IMR-90 (cell line): Measurements from ENCODE around the gene VCP. TPM values are rescaled to one million over a fixed set of nuclear protein-coding genes. Genes with fewer than 3 reads are reported as not detected.

Experiments
- ATAC-seq: fragments of 200-7000 bp; cut with Tn5 transposase; 2 replicates; pipeline ENCODE4 v1.9.1; 2020; ENCODE audit warnings: low read depth, mild to moderate bottlenecking, moderate library complexity
- BruUV-seq: library from RNA; stranded (reverse); fragments of 400-500 nt; replicated peaks from 2 replicates; lab custom pipeline; 2021; lab: Mats Ljungman, UMichigan
- CTCF ChIA-PET: fragments of 300-600 bp; formaldehyde crosslinking; extraction: SDS; loops from one replicate; lab custom pipeline; 2021; ENCODE audit warnings: antibody characterized with exemption; lab: Yijun Ruan, JAX
- POLR2A ChIA-PET: fragments of 300-600 bp; sonication (Branson Sonifier 250); formaldehyde crosslinking; loops from one replicate; lab custom pipeline; 2022; ENCODE audit warnings: antibody characterized with exemption; ENCODE audit not compliant: unreplicated experiment; lab: Charles Lee
- DNase-seq: peaks from one replicate; pipeline ENCODE4 v3.0.0; 2013
- H2AFZ ChIP-seq: replicated peaks from 2 replicates; pipeline ENCODE3; 2013; ENCODE audit warnings: low read length, mild to moderate bottlenecking; ENCODE audit not compliant: poor library complexity
- H2AK5ac ChIP-seq: 2 replicates; pipeline ENCODE4 v1.6.1; 2013; ENCODE audit warnings: low read depth, low read length, inconsistent platforms
- H2AK9ac ChIP-seq: replicated peaks from 2 replicates; pipeline ENCODE3; 2013; ENCODE audit warnings: mild to moderate bottlenecking, low read depth, low read length, moderate library complexity; ENCODE audit not compliant: poor library complexity
- H2BK120ac ChIP-seq: 2 replicates; pipeline ENCODE4 v1.6.1; 2013; ENCODE audit warnings: low read depth, low read length, inconsistent platforms
- H2BK15ac ChIP-seq: 3 replicates; pipeline ENCODE4 v1.6.1; 2013; ENCODE audit warnings: low read depth, low read length, inconsistent platforms
- H2BK20ac ChIP-seq: 2 replicates; pipeline ENCODE4 v1.6.1; 2013; ENCODE audit warnings: low read depth, mild to moderate bottlenecking, inconsistent platforms, low read length, moderate library complexity
- H2BK5ac ChIP-seq: 2 replicates; pipeline ENCODE4 v1.6.1; 2013; ENCODE audit warnings: mild to moderate bottlenecking, low read depth, low read length, inconsistent platforms; ENCODE audit not compliant: poor library complexity, severe bottlenecking
- H3K14ac ChIP-seq: replicated peaks from 2 replicates; pipeline ENCODE4 v1.6.1; 2013; ENCODE audit warnings: low read depth, low read length, inconsistent platforms
- H3K18ac ChIP-seq: 2 replicates; pipeline ENCODE4 v1.6.1; 2013; ENCODE audit warnings: low read depth, low read length, control low read depth
- H3K23ac ChIP-seq: 2 replicates; pipeline ENCODE4 v1.6.1; 2013; ENCODE audit warnings: low read depth, low read length, inconsistent platforms
- H3K27ac ChIP-seq: 2 replicates; pipeline ENCODE4 v1.5.1; 2013; ENCODE audit warnings: mild to moderate bottlenecking, control low read depth, low read length; ENCODE audit not compliant: insufficient read depth
- H3K27me3 ChIP-seq: 2 replicates; pipeline ENCODE4 v1.6.1; 2013; ENCODE audit warnings: low read length; ENCODE audit not compliant: control insufficient read depth, insufficient read depth
- H3K36me3 ChIP-seq: 2 replicates; pipeline ENCODE4 v1.6.1; 2013; ENCODE audit warnings: low read length, mixed read lengths; ENCODE audit not compliant: control insufficient read depth, insufficient read depth
- H3K4ac ChIP-seq: 2 replicates; pipeline ENCODE4 v1.6.1; 2013; ENCODE audit warnings: low read depth, low read length, inconsistent platforms
- H3K4me1 ChIP-seq: 2 replicates; pipeline ENCODE4 v1.6.1; 2013; ENCODE audit warnings: low read length, mixed read lengths; ENCODE audit not compliant: control insufficient read depth, insufficient read depth
- H3K4me2 ChIP-seq: 2 replicates; pipeline ENCODE4 v1.6.1; 2013; ENCODE audit warnings: low read depth, mild to moderate bottlenecking, control low read depth, low read length, moderate library complexity
- H3K4me3 ChIP-seq: 2 replicates; pipeline ENCODE4 v1.5.1; 2013; ENCODE audit warnings: low read depth, mild to moderate bottlenecking, control low read depth, low read length, moderate library complexity; ENCODE audit not compliant: insufficient read depth
- H3K56ac ChIP-seq: 2 replicates; pipeline ENCODE4 v1.6.1; 2013; ENCODE audit warnings: low read length, inconsistent platforms; ENCODE audit not compliant: insufficient read depth; ENCODE audit errors: extremely low read depth
- H3K79me1 ChIP-seq, 2 experiments: 2 replicates each; pipeline ENCODE4 v1.6.1; 2013; ENCODE audit warnings: low read length in 2 of 2, inconsistent platforms in 1 of 2, low read depth in 1 of 2
- H3K9ac ChIP-seq: 2 replicates; pipeline ENCODE4 v1.6.1; 2013; ENCODE audit warnings: low read depth, low read length, control low read depth
- H3K9me1 ChIP-seq: 2 replicates; pipeline ENCODE4 v1.6.1; 2013; ENCODE audit warnings: low read length, inconsistent platforms; ENCODE audit not compliant: insufficient read depth
- H3K9me3 ChIP-seq: 2 replicates; pipeline ENCODE4 v1.6.1; 2013; ENCODE audit warnings: low read length; ENCODE audit not compliant: control insufficient read depth, insufficient read depth
- H4K20me1 ChIP-seq: 2 replicates; pipeline ENCODE4 v1.6.1; 2013; ENCODE audit warnings: low read length, inconsistent platforms; ENCODE audit not compliant: insufficient read depth
- H4K5ac ChIP-seq: 2 replicates; pipeline ENCODE4 v1.6.1; 2013; ENCODE audit warnings: mild to moderate bottlenecking, low read depth, low read length, control low read depth
- H4K8ac ChIP-seq, 2 experiments: 2 replicates each; pipeline ENCODE4 v1.6.1; 2013; ENCODE audit warnings: low read depth in 2 of 2, low read length in 2 of 2, control low read depth in 1 of 2, inconsistent platforms in 1 of 2
- H4K91ac ChIP-seq: 2 replicates; pipeline ENCODE4 v1.6.1; 2013; ENCODE audit warnings: low read depth, low read length, inconsistent platforms; ENCODE audit not compliant: insufficient read depth
- BHLHE40 ChIP-seq: fragments of 150-350 bp; IDR thresholded peaks from 2 replicates; pipeline ENCODE4 v1.6.1; 2016; ENCODE audit warnings: mild to moderate bottlenecking, low read depth, low read length
- CEBPB ChIP-seq: IDR thresholded peaks from 2 replicates; pipeline ENCODE4 v1.6.1; 2012; ENCODE audit warnings: low read depth, low read length, improper control_type of control experiment
- CHD1 ChIP-seq: IDR thresholded peaks from 2 replicates; pipeline ENCODE4 v1.6.1; 2012; ENCODE audit warnings: low read depth, low read length, improper control_type of control experiment
- FOS ChIP-seq: fragments of 150-350 bp; IDR thresholded peaks from 2 replicates; pipeline ENCODE4 v1.6.1; 2016; ENCODE audit warnings: low read depth, low read length
- MAFK ChIP-seq: IDR thresholded peaks from 2 replicates; pipeline ENCODE4 v1.6.1; 2012; ENCODE audit warnings: low read depth, low read length, improper control_type of control experiment
- MAZ ChIP-seq: IDR thresholded peaks from 2 replicates; pipeline ENCODE4 v1.6.1; 2012; ENCODE audit warnings: low read depth, mild to moderate bottlenecking, low read length, improper control_type of control experiment, moderate library complexity, borderline replicate concordance
- MXI1 ChIP-seq: IDR thresholded peaks from 2 replicates; pipeline ENCODE4 v1.6.1; 2012; ENCODE audit warnings: low read depth, mild to moderate bottlenecking, low read length, moderate library complexity, borderline replicate concordance
- NFE2L2 ChIP-seq: fragments of 150-350 bp; IDR thresholded peaks from 2 replicates; pipeline ENCODE4 v1.6.1; 2016; ENCODE audit warnings: low read depth, mild to moderate bottlenecking, low read length
- POLR2A ChIP-seq: IDR thresholded peaks from 2 replicates; pipeline ENCODE4 v1.6.1; 2012; ENCODE audit warnings: mild to moderate bottlenecking, low read depth, low read length
- RAD21 ChIP-seq: IDR thresholded peaks from 2 replicates; pipeline ENCODE4 v1.6.1; 2012; ENCODE audit warnings: low read length, improper control_type of control experiment
- RCOR1 ChIP-seq: IDR thresholded peaks from 2 replicates; pipeline ENCODE4 v1.6.1; 2012; ENCODE audit warnings: mild to moderate bottlenecking, low read length, improper control_type of control experiment; ENCODE audit not compliant: insufficient replicate concordance
- RFX5 ChIP-seq: IDR thresholded peaks from 2 replicates; pipeline ENCODE4 v1.8.0; 2012; ENCODE audit warnings: low read depth, mild to moderate bottlenecking, low read length, moderate library complexity
- SMC3 ChIP-seq: fragments of 150-350 bp; IDR thresholded peaks from 2 replicates; pipeline ENCODE4 v1.6.1; 2016; ENCODE audit warnings: low read depth, mild to moderate bottlenecking, antibody characterized with exemption, low read length, moderate library complexity
- WGBS, 2 experiments: methylation state at CpG; one replicate each; pipeline versions ENCODE4 v1.1.5 to v1.1.7; 2013; ENCODE audit warnings: missing lambda C conversion rate in 2 of 2; ENCODE audit not compliant: insufficient read length in 1 of 2; ENCODE audit errors: extremely low coverage in 2 of 2; 5-methylcytosine and 5-hydroxymethylcytosine counted together
- dilution Hi-C: fragments of 300-500 bp; cut with HindIII; formaldehyde crosslinking; loops from one replicate; pipeline ENCODE4 v1.14.3; 2018; ENCODE audit warnings: low sequenced_read_pairs; ENCODE audit not compliant: unreplicated experiment
- in situ Hi-C: fragments of 300-500 bp; cut with MboI; formaldehyde crosslinking; loops from 3 replicates; pipeline ENCODE4 v1.14.3; 2019; ENCODE audit warnings: low sequenced_read_pairs, inconsistent platforms, mixed read lengths
- intact Hi-C: fragments of 100-400 bp; cut with micrococcal nuclease; formaldehyde crosslinking; loops from 2 replicates; pipeline ENCODE4 v1.10.0; 2022
- polyA plus RNA-seq, 3 experiments: library from polyadenylated mRNA; depleted of rRNA; stranded (reverse); fragments of >200 nt; gene quantifications; 2 replicates each; pipeline ENCODE4 v1.2.3, GENCODE V29; 2012; ENCODE audit warnings: low replicate concordance in 1 of 3
- total RNA-seq: library from RNA; depleted of rRNA; stranded (reverse); fragments of >200 nt; gene quantifications from 2 replicates; pipeline ENCODE4 v1.2.3, GENCODE V29; 2012
- TF ChIP-seq, protein P1 (sequence below): fragments of 150-350 bp; IDR thresholded peaks from 2 replicates; pipeline ENCODE4 v1.6.1; 2016; ENCODE audit warnings: low read depth, mild to moderate bottlenecking, low read length, moderate library complexity, borderline replicate concordance
- TF ChIP-seq, protein P2 (sequence below): fragments of 150-350 bp; IDR thresholded peaks from 2 replicates; pipeline ENCODE4 v1.6.1; 2017; ENCODE audit warnings: mild to moderate bottlenecking, antibody characterized with exemption, low read length, low read depth
- TF ChIP-seq, protein P3 (sequence below): conservative IDR thresholded peaks from 2 replicates; pipeline ENCODE4 v1.5.1; 2012; ENCODE audit warnings: mild to moderate bottlenecking, low read depth, low read length, improper control_type of control experiment

Gene VCP
- total and polyA plus RNA-seq, 2 of the 4 experiments (the other 2 are of a cell fraction), result 292 to 516 TPM

DNA sequence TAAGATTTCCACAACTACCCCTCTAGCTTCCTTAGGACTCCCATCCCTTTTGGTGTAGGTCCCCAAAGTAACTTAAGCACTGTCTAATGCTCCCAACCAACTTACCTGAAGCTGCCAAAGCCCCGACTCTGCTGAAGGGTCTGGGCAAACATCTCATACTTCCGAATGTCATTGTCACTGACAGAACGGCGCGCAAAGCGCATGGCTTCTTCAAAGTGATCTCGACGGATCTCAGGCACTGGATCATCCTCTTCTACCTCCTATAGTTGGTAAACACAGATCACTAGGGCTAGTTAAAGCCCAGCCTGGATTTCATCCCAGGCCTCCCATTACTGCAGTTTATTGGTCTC is 15.2 kb downstream of the VCP start:
- dilution Hi-C loops, result no loop called here
- Histone ChIP-seq H4K20me1 (peaks cover 22% of the 10 kb centered on the region; the same call in 1 of the 2 replicates), H3K9ac (no peak overlapping the region), H3K9me3 (no peaks in the 10 kb centered on the region), H4K8ac (no peak overlapping the region), H4K5ac (no peak overlapping the region), H3K4me1 (no peaks in the 10 kb centered on the region), H2BK15ac (no peak overlapping the region), H3K56ac (no peak overlapping the region), H3K27ac (no peak overlapping the region), H3K27me3 (no peaks in the 10 kb centered on the region), H2BK5ac (no peak overlapping the region), H3K4me3 (no peak overlapping the region), H3K18ac (no peak overlapping the region), H3K4me2 (no peak overlapping the region), H3K23ac (no peak overlapping the region), H2AFZ (no peak overlapping the region), H4K91ac (no peak overlapping the region), H3K9me1 (peaks cover 15% of the 10 kb centered on the region), H3K14ac (no peak overlapping the region), H3K79me1 (peaks cover 37 to 44% of the 10 kb centered on the region in 2 experiments), H2AK5ac (no peak overlapping the region), H2BK120ac (no peak overlapping the region), H3K4ac (no peak overlapping the region), H2AK9ac (no peak overlapping the region), H3K36me3 (peaks cover 70% of the 10 kb centered on the region), H2BK20ac (no peak overlapping the region)
- 100% methylated on average over 1 of the region's 8 CpGs; no CpG with 5 or more reads in 1 of the 2 experiments for WGBS, 2 experiments
- in situ Hi-C loops, result no loop called here
- DNase-seq, result no peak
- intact Hi-C loops, result no loop called here
- no peak for ATAC-seq
- TF ChIP-seq, protein P1, sequence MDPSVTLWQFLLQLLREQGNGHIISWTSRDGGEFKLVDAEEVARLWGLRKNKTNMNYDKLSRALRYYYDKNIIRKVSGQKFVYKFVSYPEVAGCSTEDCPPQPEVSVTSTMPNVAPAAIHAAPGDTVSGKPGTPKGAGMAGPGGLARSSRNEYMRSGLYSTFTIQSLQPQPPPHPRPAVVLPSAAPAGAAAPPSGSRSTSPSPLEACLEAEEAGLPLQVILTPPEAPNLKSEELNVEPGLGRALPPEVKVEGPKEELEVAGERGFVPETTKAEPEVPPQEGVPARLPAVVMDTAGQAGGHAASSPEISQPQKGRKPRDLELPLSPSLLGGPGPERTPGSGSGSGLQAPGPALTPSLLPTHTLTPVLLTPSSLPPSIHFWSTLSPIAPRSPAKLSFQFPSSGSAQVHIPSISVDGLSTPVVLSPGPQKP, result no peak
- TF ChIP-seq POLR2A (no peak), CEBPB (no peak), MAFK (no peak), MAZ (no peak), FOS (no peak), BHLHE40 (no peak), CHD1 (no peak), NFE2L2 (no peak), MXI1 (no peak), RAD21 (no peak), RCOR1 (no peak), SMC3 (no peak), RFX5 (no peak)
- TF ChIP-seq, protein P2, sequence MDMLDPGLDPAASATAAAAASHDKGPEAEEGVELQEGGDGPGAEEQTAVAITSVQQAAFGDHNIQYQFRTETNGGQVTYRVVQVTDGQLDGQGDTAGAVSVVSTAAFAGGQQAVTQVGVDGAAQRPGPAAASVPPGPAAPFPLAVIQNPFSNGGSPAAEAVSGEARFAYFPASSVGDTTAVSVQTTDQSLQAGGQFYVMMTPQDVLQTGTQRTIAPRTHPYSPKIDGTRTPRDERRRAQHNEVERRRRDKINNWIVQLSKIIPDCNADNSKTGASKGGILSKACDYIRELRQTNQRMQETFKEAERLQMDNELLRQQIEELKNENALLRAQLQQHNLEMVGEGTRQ, result no peak
- TF ChIP-seq, protein P3, sequence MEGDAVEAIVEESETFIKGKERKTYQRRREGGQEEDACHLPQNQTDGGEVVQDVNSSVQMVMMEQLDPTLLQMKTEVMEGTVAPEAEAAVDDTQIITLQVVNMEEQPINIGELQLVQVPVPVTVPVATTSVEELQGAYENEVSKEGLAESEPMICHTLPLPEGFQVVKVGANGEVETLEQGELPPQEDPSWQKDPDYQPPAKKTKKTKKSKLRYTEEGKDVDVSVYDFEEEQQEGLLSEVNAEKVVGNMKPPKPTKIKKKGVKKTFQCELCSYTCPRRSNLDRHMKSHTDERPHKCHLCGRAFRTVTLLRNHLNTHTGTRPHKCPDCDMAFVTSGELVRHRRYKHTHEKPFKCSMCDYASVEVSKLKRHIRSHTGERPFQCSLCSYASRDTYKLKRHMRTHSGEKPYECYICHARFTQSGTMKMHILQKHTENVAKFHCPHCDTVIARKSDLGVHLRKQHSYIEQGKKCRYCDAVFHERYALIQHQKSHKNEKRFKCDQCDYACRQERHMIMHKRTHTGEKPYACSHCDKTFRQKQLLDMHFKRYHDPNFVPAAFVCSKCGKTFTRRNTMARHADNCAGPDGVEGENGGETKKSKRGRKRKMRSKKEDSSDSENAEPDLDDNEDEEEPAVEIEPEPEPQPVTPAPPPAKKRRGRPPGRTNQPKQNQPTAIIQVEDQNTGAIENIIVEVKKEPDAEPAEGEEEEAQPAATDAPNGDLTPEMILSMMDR, result no peak
- no TSS peak for BruUV-seq
- POLR2A ChIA-PET, result no interaction called here
- CTCF ChIA-PET, result no interaction called here
